ENCODE measurements around the gene RASA3.
"Not testable (repeated sequence)": the region's sequence is repeated elsewhere in the genome, so short reads cannot be mapped to it uniquely, and the experiment has no call there.

The RASA3 gene

GRCh38 chr13:114142137-114142550, 9.7 kb upstream of the RASA3 start:
- no peak for DNase-seq

- DNase-seq: no peak
Measured at GRCh38 chr13:114141261-114141996, 9.0 kb upstream of the RASA3 start.

GRCh38 chr13:114140906-114141250, 8.5 kb upstream of the RASA3 start:
- DNase-seq: peak; percentile 71

- DNase-seq: peak; percentile 68
Measured at GRCh38 chr13:114140131-114140905, 7.9 kb upstream of the RASA3 start.

GRCh38 chr13:114136576-114136975, 4.2 kb upstream of the RASA3 start:
- no peak for DNase-seq

GRCh38 chr13:114135731-114136171, 3.3 kb upstream of the RASA3 start:
- DNase-seq: no peak

GRCh38 chr13:114134944-114135610, 2.7 kb upstream of the RASA3 start:
- DNase-seq: no peak

- DNase-seq: peak; percentile 59
Measured at GRCh38 chr13:114134111-114134943, 1.9 kb upstream of the RASA3 start.

GRCh38 chr13:114133552-114133951, 1.1 kb upstream of the RASA3 start:
- not testable (repeated sequence) for DNase-seq

- DNase-seq: not testable (repeated sequence)
Measured at GRCh38 chr13:114133126-114133525, 703 bp upstream of the RASA3 start.

GRCh38 chr13:114131583-114132418, 622 bp downstream of the RASA3 start:
- peak; percentile 55 for DNase-seq

- DNase-seq: peak; percentile 80
Measured at GRCh38 chr13:114130837-114131582, 1.4 kb downstream of the RASA3 start.

- no peak for DNase-seq
Measured at GRCh38 chr13:114130131-114130836, 2.1 kb downstream of the RASA3 start.

GRCh38 chr13:114129649-114130062, 2.8 kb downstream of the RASA3 start:
- no peak for DNase-seq

- DNase-seq: peak; percentile 95
Measured at GRCh38 chr13:114128624-114129522, 3.5 kb downstream of the RASA3 start.

GRCh38 chr13:114128348-114128623, 4.1 kb downstream of the RASA3 start:
- DNase-seq: no peak

- no peak for DNase-seq
Measured at GRCh38 chr13:114127473-114128347, 4.7 kb downstream of the RASA3 start.

- DNase-seq: no peak
Measured at GRCh38 chr13:114126789-114127472, 5.5 kb downstream of the RASA3 start.
